Suppressor macrophage (primary cell): ENCODE data around the gene ANGPTL2.

ENCODE experiments used
- DNase-seq, 4 experiments: peaks; one replicate each; pipeline ENCODE4 v3.0.0-alpha.2; 2020 to 2022

ANGPTL2 gene

GRCh38 chr9:127092041-127092608 is 30.3 kb downstream of the ANGPTL2 start:
- no peak for DNase-seq

DNA sequence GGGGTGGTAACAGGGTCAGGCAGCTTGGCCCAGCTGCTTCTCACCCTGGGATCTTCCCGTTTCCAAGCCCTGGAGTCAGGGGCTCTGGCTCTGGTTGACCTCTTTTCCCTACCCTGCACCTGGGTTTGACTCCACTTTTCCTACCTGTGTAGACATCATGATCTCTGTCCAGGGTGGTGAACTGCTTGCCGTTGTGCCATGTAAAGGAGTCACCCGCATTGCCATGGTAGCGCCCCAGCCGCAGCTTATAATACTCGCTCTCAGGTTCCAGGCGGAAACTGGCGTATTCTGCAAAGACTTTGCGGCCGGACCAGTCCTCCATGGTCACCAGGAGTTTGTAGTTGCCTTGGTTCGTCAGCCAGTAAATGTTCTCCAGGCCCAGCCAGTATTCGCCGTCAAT is 30.9 kb downstream of the ANGPTL2 start:
- no peak for DNase-seq

DNA sequence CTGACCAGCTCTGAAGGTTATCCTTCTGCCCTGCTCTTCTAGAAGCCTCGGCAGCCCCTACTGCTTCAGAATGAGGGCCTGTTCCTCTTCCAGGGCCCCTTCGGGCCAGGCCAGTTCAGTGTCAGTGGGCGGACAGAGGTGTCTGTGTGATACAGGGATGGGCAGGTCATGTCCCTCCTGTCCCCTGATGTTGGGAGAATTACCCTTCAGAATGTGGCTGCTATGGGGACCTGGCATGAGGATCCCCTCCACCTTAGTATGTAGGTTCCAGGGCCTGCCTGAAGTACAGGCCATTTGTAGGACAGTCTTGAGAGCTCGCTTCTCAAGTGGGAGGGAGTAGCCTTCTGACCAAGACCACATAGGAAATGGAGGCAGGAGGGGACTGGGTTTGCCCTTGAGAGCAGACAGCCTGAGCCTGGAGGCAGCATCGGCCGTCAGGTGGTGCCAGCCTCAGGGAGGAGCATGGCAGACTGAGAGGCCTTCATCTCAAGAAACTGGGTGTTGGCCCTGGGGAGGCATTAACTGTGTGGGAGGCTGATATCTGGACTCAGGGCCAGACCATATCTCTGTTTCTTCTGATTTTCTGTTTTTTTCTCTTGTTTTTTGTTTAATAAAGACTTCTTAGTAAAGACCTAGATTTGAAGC is 32.0 kb downstream of the ANGPTL2 start:
- DNase-seq, result no peak

DNA sequence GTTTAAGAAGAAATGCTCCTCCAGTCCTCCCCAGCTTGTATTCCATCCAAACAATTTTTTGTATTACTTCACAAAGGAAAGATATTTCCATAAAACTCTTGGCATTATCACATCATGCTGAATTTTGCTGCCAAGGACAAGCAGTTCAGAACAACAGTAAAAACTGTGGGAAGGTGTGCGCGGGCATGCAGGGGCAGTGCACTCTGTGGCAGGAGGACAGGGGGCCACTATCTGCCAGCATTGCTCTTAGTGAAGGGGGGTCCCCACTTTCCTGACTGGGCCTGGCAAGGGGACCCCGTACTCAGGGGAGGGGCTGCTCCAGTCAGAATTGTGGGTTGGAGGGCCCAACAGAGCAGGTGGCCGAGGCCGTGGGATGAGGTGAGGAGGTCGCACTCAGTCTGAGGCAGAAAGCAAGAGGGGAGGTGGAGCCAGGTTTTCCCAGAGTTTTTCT is 32.8 kb downstream of the ANGPTL2 start:
- DNase-seq, result no peak

DNA sequence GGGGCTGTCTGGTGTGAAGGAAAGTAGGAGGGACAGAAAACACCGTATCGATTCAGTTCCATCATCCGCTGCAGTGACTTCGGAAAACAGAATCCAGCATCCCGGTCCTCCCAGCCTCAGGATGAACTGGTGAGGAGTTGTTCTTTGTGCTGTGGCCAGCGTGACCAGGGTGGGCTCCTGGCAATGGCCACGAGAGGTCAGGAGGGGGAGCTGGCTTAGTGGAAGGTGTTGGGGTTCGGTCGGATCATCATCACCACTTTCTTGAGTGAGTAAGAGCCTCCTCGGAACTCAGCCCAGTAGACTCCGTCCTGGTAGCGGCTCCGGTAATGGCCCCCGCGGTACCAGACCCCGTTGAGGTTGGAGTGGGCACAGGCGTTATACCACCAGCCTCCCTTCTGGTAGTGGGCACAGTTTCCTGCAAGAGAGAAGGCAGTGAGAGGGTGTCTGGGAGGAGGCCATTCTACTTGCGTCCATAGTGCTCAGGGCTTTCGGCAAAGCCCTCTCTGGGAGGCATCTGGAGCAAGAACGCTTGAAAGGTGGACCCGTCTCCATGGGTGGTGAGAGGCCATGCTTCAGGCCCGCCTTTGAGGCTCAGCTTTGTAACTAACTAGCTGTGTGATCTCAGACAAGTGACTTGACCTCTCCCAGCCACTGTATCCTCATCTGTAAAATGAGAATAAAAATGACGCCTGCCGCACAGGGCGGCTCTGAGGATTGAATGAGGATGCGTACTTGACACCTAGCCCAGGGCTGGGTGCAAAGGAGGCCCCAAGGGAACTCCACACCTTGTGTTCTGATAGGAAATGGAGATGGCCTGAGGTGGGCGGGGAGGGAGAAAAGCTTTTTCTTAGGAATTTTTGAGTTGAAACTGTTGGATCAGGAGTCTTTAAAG is 33.5 kb downstream of the ANGPTL2 start:
- DNase-seq, result no peak

GRCh38 chr9:127087836-127088235 is 34.6 kb downstream of the ANGPTL2 start:
- DNase-seq, result no peak

DNA sequence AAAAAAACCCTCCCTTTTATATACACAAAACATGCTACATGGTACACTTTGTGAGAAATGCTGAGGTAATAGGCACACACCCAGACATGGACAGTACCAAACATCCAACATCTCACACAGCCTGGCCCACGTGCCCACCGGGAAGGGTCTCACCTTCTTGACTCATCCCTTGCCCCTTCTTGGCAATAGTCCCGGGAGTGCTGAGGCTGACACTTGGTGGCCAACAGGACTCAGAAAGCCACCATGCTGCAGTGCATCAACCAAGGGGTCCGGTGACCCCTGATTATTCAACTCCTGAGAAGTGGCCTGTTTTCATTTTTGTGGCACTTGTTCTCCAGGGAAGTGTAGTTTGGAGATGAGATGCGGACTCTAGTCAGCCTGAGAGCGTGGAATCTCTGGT is 35.0 kb downstream of the ANGPTL2 start:
- DNase-seq, result no peak

GRCh38 chr9:127086771-127087170 is 35.7 kb downstream of the ANGPTL2 start:
- no peak for DNase-seq

DNA sequence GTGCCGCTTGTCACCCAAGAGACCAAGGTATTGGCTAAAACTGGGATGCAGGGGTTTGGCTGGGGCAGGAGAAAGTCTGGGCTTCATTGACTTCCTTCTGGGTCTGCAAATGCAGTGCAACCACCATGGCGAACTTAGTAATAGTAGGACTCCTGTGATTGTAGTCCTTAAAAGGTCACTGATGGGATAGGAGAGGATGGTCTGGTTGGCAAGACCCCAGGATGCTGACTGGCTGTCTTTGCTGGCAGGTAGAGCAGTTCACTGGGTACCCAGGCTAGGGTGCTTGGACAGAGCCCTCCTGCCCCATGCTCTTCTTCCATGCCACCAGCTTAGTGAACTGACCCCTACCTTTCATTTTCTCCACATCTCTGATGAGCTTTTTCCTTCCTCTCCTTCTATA is 37.2 kb downstream of the ANGPTL2 start:
- no peak for DNase-seq

DNA sequence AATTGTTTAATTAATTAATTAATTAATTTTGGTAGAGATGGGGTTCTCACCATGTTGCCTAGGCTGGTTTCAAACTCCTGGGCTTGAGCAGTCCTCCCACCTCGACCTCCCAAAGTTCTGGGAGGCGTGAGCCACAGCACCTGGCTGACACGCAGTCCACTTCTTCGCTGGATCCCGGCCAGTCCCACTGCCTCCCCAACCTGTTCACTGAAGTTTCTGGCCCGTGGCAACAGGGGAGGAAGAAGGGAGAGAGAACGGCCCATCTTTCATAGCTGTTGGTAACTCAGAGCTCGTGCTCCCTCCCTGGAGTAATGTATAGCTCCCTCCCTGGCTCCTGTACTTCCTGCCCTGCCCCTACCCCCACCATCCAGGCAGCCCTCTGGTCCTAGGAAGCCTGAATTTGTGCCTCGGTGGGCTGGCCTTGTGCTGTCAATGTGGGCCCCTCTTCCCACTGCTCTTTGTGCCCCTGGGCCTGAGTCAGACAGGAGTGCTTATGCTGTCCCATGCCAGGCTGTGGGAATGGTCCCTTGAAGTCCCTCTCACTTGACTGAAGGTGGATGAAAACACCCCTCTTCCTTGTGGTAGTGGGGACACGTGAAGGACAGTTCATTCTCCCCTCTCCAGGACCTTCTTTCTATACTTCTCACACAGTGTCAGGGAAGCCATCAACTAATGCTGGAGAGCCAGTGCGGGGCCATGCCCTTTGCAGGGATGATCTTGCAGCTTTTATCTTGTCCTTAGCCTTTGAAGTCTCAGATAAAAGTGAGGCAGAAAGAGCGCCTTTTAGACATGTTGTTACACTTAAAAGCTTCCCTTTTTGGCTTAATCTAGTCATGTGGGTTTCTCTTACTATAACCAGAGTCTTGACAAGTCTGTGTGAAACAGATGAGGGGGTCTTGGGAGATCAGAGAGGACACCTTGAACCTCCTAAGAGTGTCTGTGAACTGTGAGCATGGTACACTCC is 38.1 kb downstream of the ANGPTL2 start:
- no peak for DNase-seq

DNA sequence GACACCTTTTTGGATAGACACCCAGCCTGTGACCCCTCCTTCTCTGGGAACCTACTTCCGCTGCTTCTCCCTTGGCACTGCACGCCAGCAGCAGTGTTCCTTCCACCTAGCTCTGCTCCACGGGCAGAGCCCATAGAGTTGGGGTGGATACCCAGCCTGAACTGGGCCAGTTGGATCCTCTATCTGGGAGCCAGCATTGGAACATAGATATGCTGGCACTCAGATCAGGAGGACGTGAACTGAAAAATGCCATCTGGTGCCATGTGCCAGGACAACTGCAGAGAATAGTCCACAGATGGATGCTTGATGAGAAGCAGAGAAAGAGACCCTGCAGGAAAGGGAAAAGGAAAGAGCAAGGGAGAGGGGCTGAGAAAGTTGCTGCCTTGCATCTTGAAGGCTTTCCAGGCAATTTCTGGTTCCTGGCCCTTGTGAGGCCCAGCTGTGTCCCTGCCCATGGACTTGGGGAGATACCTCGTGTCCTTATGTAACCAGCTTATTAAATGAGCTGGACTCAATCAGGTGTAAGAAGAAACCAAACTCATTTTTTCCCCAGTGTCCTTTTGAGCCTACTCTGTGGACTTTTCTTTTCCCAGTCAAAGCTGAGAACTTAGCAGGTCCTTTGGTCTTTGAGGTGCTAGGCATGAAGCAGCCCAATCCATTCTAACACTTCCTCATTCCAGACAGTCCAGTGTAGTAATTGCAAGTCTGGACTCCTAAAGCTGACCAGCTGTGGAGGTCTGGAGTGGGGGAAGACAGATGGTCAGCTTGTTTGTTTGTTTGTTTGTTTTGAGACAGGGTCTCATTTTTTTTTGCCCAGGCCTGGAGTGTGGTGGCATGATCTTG is 39.1 kb downstream of the ANGPTL2 start:
- DNase-seq, result no peak

- no peak for DNase-seq
Observed at GRCh38 chr9:127081250-127082185, 40.9 kb downstream of the ANGPTL2 start.

DNA sequence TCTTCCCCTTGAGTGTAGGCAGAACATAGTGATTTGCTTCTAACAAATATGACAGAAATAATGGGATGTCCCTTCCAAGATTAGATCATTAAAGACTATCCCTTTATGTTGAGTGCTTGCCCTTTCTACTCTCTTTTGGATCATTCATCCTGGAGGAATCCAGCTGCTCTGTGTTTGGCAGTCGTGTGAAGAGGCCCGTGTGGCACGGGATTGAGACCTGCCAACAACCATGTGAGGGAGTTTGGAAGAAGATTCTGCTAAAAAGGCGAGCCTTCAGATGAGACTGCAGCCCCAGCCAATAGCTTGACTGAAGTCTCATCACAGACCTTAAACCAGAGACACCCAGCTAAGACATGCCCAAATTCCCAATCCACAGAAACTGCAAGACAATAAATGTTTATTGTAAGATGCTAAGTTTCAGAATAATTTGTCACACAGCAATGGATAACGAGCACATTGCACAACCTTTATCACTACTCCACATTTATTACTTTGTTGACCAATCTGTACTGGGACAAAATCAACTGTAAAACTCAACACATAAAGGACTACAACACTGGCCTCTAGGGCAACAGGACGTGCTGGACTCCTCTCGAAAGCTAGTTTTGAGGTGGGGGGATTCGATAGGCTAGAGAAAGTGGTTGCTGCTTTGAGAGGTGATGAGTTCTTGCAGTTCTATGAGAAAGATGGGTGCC is 42.8 kb downstream of the ANGPTL2 start:
- no peak for DNase-seq

DNA sequence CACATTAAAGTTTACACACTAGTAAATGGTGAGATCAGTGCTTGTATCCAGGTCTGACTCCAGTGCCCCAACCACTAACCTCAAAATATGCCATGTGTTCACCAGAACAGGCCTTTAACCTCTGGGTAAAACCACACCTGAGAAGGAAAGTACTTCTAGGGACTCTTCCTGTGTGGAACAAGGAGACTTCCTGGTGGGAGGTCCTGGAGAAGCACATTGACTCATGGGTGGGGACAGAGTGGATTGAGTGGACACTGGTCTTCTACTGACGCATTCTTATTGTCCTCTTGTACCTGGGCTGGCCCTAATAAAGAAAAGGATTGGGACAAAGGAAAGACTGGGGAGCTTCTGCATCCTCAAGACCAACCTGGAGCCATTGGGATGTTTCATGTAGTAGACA is 43.4 kb downstream of the ANGPTL2 start:
- DNase-seq, result no peak

DNA sequence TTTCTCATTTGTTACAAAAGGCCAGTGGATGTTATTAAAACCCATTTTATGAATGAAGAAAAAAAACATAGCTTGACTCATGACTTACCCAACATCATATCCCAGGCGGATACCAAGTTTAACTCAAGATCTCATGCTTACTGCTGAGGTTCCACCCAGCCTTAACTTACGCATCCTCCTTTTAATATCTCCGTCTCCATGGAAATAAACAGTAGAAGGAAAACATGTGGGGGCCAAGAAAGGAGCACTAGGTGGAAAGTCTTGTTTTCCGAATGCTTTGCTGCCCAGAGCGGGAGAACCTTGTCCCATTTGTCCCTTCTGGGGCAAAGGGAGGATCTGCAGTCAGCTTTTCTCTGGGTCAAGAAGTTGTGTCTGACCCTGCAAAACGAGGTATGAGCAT is 44.1 kb downstream of the ANGPTL2 start:
- no peak for DNase-seq

DNA sequence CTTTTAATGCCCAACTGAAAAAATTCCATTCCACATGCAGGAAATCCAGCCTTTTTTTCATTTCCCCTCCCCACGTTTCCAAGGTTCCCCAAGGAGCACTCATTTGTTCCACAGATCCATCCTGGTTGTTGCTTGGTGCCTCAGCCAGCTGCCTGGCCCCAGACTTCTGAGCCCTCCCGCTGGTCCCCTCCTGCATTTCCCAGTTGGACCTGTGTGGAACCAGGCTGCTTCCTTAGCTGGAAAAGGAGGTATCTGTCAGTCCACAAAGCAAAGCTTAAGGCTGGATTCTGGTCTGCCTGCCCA is 44.8 kb downstream of the ANGPTL2 start:
- DNase-seq, result no peak

GRCh38 chr9:127076860-127077643 is 45.4 kb downstream of the ANGPTL2 start:
- no peak for DNase-seq

DNA sequence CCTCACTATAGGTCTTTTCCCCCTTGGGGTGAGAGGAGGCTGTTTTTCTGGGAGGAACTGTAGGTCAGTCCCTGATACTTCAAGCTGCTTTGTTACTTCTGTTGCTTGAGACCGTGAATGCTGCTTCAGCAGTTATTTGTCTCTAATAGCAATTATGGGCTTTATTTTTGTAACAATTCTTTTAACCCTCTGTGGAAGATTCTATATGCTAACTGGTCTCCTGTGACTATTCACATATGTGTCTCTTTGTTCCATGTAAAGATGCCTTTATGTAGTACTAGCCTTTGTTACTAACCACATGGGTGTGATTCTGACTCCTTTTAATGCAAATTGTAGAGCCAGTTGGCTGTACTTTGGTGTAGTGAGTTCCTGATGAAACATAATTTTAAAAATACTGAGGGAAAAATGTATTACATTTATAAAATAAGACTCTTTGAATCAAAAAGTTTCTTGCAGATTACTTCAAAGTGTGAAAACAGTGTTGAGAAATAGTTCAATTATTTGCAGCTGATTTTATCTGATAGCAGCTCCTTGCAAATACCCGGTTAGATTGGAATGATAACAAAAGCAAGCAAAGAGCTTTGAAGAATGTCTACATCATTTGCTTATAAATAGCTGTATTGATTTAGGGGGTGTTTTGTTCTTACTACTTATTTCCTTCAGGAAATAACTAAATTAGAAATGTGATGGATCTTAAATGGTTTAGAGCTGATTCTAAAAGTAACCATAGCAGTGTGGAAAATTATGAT is 46.6 kb downstream of the ANGPTL2 start:
- DNase-seq, result no peak
